Fibroblast of the aortic adventitia (primary cell): ENCODE results near the gene RPL36AL. TPM values are rescaled to one million over a fixed set of nuclear protein-coding genes. Genes with fewer than 3 reads are reported as not detected.
"Not testable (repeated sequence)": the region's sequence is repeated elsewhere in the genome, so short reads cannot be mapped to it uniquely, and the experiment has no call there.

Source experiments
- DNase-seq: peaks from one replicate; pipeline ENCODE4 v3.0.0-alpha.2; 2010; ENCODE audit warnings: low read depth
- H3K4me3 ChIP-seq: 2 replicates; pipeline ENCODE4 v1.5.1; 2011; ENCODE audit warnings: low read depth, mild to moderate bottlenecking, control low read depth, low read length, moderate library complexity
- CTCF ChIP-seq: IDR thresholded peaks from 2 replicates; pipeline ENCODE4 v1.5.1; 2011; ENCODE audit warnings: mild to moderate bottlenecking, low read length, control low read depth, inconsistent platforms; ENCODE audit not compliant: insufficient read depth
- total RNA-seq: library from RNA; depleted of rRNA; stranded (reverse); fragments of >200 nt; gene quantifications from 2 replicates; pipeline ENCODE4 v1.2.3, GENCODE V29; 2012; ENCODE audit warnings: low replicate concordance

RPL36AL gene
- total RNA-seq, 1 donor, result 180 TPM

GRCh38 chr14:49623941-49624839, 3.8 kb upstream of the RPL36AL start:
- peak overlapping the region; percentile 42 for H3K4me3 ChIP-seq
- TF ChIP-seq CTCF, result no peak
- DNase-seq, result no peak

GRCh38 chr14:49623387-49623786, 3.0 kb upstream of the RPL36AL start:
- peak overlapping the region; percentile 42 for H3K4me3 ChIP-seq
- DNase-seq, result no peak
- no peak for TF ChIP-seq CTCF

- peak overlapping the region; percentile 96 for H3K4me3 ChIP-seq
- no peak for DNase-seq
- no peak for TF ChIP-seq CTCF
These were observed 1.7 kb upstream of the RPL36AL start for GRCh38 chr14:49622022-49622607.

- peak overlapping the region; percentile 96 for H3K4me3 ChIP-seq
- no peak for TF ChIP-seq CTCF
- peak; percentile 42 for DNase-seq
These were observed 872 bp upstream of the RPL36AL start for GRCh38 chr14:49621114-49621881.

- DNase-seq, result no peak
- no peak for TF ChIP-seq CTCF
- peak overlapping the region; percentile 96 for H3K4me3 ChIP-seq
These were observed 696 bp downstream of the RPL36AL start for GRCh38 chr14:49619730-49620129.

- H3K4me3 ChIP-seq, result peak overlapping the region; percentile 96
- DNase-seq, result not testable (repeated sequence)
These were observed 1.2 kb downstream of the RPL36AL start for GRCh38 chr14:49619273-49619672.

GRCh38 chr14:49617852-49618519, 2.4 kb downstream of the RPL36AL start:
- no peak for DNase-seq
- TF ChIP-seq CTCF, result no peak
- H3K4me3 ChIP-seq, result no peak overlapping the region
